ENCODE measurements around the gene POM121L2.

POM121L2 gene

DNA sequence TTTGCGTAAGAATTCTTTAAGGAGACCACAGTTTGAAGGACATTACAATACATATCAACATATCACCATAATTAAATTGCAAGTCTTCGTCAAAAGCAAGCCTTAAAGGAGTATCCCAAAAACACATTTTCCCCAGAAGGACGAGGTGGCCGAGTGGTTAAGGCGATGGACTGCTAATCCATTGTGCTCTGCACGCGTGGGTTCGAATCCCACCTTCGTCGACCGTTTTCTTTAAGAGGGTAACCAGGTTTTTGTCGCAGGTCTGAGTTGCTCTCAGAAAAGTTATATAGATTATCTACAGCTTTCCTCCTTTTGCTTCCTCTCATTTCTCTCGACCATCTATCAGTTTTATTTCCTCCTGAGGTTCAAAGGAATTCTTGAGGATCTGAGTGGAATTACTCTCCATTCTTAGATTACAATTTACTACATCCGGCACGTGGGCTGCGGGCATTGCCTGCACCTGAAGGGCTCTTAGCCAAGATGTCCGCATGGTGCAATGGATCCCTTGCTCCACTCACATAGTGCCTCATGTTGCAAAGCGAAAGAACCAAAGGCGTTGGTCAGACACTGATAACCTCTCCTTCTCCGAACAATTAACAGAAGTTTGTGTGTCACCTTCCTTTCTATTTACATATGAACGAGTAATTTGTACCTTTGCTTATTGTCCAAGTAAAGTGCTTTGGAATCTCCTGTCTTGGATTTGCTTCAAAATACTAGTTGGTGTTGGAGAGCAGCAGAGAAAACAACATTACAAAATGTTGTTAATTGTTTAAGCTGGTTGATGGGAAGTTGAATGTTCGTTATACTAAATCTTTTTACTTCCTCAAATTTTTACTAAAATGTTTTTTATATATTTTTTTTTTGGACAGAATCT lies 14.0 kb downstream of the POM121L2 start:
- H3K4me3 ChIP-seq (replicated peaks; ENCODE audit: low read depth, low read length) = no peak overlapping the region
- H3K27me3 ChIP-seq (replicated peaks; ENCODE audit: control insufficient read depth, insufficient read depth, low read length) = peaks cover 2% of the 10 kb centered on the region
- H3K36me3 ChIP-seq (ENCODE audit: control insufficient read depth, insufficient read depth, low read length) = no peaks in the 10 kb centered on the region
- DNase-seq (ENCODE audit: extremely low read depth, insufficient read length) = no peak
- TF ChIP-seq, protein P1, sequence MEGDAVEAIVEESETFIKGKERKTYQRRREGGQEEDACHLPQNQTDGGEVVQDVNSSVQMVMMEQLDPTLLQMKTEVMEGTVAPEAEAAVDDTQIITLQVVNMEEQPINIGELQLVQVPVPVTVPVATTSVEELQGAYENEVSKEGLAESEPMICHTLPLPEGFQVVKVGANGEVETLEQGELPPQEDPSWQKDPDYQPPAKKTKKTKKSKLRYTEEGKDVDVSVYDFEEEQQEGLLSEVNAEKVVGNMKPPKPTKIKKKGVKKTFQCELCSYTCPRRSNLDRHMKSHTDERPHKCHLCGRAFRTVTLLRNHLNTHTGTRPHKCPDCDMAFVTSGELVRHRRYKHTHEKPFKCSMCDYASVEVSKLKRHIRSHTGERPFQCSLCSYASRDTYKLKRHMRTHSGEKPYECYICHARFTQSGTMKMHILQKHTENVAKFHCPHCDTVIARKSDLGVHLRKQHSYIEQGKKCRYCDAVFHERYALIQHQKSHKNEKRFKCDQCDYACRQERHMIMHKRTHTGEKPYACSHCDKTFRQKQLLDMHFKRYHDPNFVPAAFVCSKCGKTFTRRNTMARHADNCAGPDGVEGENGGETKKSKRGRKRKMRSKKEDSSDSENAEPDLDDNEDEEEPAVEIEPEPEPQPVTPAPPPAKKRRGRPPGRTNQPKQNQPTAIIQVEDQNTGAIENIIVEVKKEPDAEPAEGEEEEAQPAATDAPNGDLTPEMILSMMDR (IDR thresholded peaks at IDR 0.05; ENCODE audit: insufficient read depth, low read length, poor library complexity, severe bottlenecking) = no peak

DNA sequence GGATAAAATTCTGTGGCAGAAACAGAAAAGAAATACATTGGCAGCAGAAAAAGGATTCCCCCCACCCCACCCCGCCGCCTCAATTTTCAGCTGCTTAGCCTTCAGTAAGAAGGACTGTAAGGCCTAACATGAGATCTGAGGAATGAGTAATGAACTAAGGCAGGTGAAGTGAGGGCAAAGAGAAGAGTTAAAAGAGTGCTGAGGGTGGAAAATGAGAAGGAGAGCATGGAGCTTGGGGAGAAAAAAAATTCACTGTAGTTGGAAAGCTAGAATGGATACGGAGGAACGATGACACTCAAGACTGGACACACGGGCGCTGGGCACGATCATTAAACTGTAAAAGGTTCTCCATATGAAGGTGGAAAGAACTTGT lies 14.6 kb downstream of the POM121L2 start:
- peaks cover 2% of the 10 kb centered on the region for H3K27me3 ChIP-seq (replicated peaks; ENCODE audit: control insufficient read depth, insufficient read depth, low read length)
- no peak overlapping the region for H3K4me3 ChIP-seq (replicated peaks; ENCODE audit: low read depth, low read length)
- H3K36me3 ChIP-seq (ENCODE audit: control insufficient read depth, insufficient read depth, low read length) = no peaks in the 10 kb centered on the region
- no peak for DNase-seq (ENCODE audit: extremely low read depth, insufficient read length)
- TF ChIP-seq, protein P1 (IDR thresholded peaks at IDR 0.05; ENCODE audit: insufficient read depth, low read length, poor library complexity, severe bottlenecking) = no peak

DNA sequence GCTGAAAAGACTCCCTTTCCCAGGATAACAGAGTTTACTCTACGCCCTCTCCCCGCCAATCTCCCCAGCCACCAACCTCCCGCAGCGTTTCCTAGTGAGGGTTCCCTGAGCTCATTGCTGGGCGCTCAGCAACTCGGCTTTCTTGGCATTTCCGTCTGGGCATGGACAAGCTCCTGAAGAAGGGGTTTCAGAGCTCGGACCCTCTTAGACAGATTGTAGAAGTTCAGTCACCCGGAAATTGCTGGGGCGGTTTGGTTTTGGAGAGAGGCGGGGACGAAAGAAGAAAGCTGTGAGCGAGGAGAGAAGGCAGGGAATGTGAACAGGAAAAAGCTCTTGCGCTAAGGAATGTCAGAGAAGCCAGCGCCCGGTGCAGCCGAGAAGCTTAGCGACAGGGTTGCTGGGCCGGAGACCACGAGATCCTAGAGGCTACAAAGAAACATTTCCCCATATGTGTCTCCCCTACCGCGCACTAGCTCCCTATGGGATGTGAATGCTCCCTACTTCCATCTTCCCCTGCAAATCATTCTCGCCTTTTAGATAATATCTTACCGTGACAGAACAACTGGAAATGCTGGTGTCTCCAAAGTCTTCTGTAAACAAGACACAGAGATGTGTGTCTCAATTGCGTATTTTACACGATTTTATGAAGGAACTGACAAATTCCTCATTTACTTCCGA lies 15.8 kb downstream of the POM121L2 start:
- Histone ChIP-seq H3K36me3 (ENCODE audit: control insufficient read depth, insufficient read depth, low read length) (no peaks in the 10 kb centered on the region), H3K27me3 (replicated peaks; ENCODE audit: control insufficient read depth, insufficient read depth, low read length) (peaks cover 2% of the 10 kb centered on the region), H3K4me3 (replicated peaks; ENCODE audit: low read depth, low read length) (no peak overlapping the region)
- TF ChIP-seq, protein P1 (IDR thresholded peaks at IDR 0.05; ENCODE audit: insufficient read depth, low read length, poor library complexity, severe bottlenecking) = no peak
- DNase-seq (ENCODE audit: extremely low read depth, insufficient read length) = no peak

DNA sequence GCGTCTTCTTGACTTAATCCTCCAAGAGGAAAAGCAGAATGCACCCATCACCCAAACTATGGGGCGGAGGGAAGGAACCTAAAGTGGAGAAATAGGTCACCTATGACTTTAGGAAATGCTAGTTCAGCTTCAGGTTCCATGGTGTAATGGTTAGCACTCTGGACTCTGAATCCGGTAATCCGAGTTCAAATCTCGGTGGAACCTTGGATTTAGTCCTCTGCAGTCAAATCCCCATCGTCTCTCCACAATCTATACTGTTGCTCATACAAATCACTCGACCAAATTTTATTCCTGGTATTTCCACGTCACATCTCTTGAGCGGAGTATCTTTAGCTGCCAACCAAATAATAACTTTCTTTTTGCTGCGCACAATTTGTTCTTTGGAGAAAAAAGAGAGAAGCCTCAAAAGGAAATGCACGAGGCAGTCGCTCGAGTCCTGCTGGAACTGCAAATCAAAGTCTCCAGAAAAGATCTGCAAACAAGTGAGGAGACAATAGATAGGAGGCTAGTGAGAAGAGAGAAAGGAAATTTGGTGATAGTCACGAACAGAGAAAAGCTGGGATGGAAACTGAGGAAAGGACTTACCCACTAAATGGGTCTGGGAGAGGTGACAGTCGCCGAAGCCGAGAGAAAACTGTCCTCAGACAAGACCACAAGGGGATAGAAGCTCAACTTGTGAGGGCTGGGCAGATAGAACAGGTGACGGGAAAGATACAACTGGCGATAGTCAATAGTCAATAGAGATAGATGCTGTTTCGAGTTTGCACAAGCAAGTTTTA lies 16.6 kb downstream of the POM121L2 start:
- TF ChIP-seq, protein P1 (IDR thresholded peaks at IDR 0.05; ENCODE audit: insufficient read depth, low read length, poor library complexity, severe bottlenecking) = no peak
- peaks cover 2% of the 10 kb centered on the region for H3K27me3 ChIP-seq (replicated peaks; ENCODE audit: control insufficient read depth, insufficient read depth, low read length)
- H3K4me3 ChIP-seq (replicated peaks; ENCODE audit: low read depth, low read length) = peak overlapping the region; percentile 7
- DNase-seq (ENCODE audit: extremely low read depth, insufficient read length) = no peak
- no peaks in the 10 kb centered on the region for H3K36me3 ChIP-seq (ENCODE audit: control insufficient read depth, insufficient read depth, low read length)

DNA sequence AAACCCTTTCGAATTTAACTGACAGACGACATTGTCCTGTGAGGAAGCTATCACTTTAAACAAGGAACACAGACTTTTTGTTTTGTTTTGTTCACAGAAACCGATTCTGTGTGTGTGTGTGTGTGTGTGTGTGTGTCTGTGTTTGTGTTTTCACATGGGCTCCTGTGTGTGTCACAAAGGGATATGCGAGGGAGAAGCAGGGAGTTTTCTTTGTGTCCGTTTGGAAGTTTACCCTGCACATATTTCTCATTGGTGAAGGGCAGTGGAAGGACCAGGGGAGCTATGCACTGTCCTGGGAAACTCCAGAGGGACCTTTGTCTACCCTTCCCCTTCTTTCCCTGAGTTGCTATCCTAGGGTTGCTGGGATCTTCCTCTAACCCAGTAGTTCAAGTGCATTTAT lies 17.7 kb downstream of the POM121L2 start:
- no peak for DNase-seq (ENCODE audit: extremely low read depth, insufficient read length)
- Histone ChIP-seq H3K27me3 (replicated peaks; ENCODE audit: control insufficient read depth, insufficient read depth, low read length) (peaks cover 2% of the 10 kb centered on the region), H3K4me3 (replicated peaks; ENCODE audit: low read depth, low read length) (no peak overlapping the region), H3K36me3 (ENCODE audit: control insufficient read depth, insufficient read depth, low read length) (no peaks in the 10 kb centered on the region)
- TF ChIP-seq, protein P1 (IDR thresholded peaks at IDR 0.05; ENCODE audit: insufficient read depth, low read length, poor library complexity, severe bottlenecking) = no peak

All from GM06990 (cell line).